ENCODE measurements around the gene DRD1.

Gene DRD1

GRCh38 chr5:175478384-175479124 is 34.6 kb upstream of the DRD1 start, which contains the start of gene SFXN1:
Gene SFXN1, plus strand, starts transcription at chr5:175478560. Its CDS starts 13,544 bp downstream, at chr5:175492104.
- H3K4me3 Mint-ChIP-seq = peak within 1 kb of the TSS; percentile 97
- peaks cover 2% of the 10 kb centered on the region for H3K36me3 Mint-ChIP-seq (ENCODE audit: insufficient read depth)
- no peaks in the 10 kb centered on the region for H3K9me3 Mint-ChIP-seq
- H3K27ac Mint-ChIP-seq (ENCODE audit: low read depth) = peak within 1 kb of the TSS; percentile 90
- peak; percentile 60 to 61 for DNase-seq (ENCODE audit: low spot score in 2 of 2)
- peaks cover 12% of the 10 kb centered on the region for H3K27me3 Mint-ChIP-seq
- peaks cover 55% of the 10 kb centered on the region for H3K4me1 Mint-ChIP-seq
- peak; percentile 58 for ATAC-seq (replicated peaks; ENCODE audit: extremely low read depth, poor library complexity, severe bottlenecking)

DNA sequence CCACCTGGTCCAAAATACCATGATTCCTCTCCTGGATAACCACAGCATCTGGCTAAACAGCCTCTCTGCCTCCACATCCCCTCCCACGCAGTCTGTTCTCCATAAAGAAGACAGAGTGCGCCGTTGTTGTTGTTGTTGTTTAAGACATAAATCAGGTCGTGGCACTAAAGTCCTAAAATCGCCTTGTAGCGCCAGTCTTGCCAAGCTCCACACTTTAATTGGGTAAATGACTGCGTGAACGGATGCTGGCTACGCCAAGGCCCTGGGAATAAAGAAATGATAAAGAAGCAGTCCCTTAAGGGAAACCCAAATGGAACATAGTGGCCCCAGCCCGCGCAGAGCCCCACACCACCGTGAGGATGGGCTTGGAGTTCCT is 34.0 kb upstream of the DRD1 start:
- peak overlapping the region; percentile 97 for H3K4me3 Mint-ChIP-seq

GRCh38 chr5:175477440-175477839 is 33.5 kb upstream of the DRD1 start:
- peaks cover 2% of the 10 kb centered on the region for H3K36me3 Mint-ChIP-seq (ENCODE audit: insufficient read depth)
- peaks cover 43% of the 10 kb centered on the region for H3K4me1 Mint-ChIP-seq
- no peak for ATAC-seq (replicated peaks; ENCODE audit: extremely low read depth, poor library complexity, severe bottlenecking)
- H3K27ac Mint-ChIP-seq (ENCODE audit: low read depth) = peak overlapping the region; percentile 86
- peaks cover 12% of the 10 kb centered on the region for H3K27me3 Mint-ChIP-seq
- peak overlapping the region; percentile 97 for H3K4me3 Mint-ChIP-seq
- no peaks in the 10 kb centered on the region for H3K9me3 Mint-ChIP-seq
- no peak for DNase-seq (ENCODE audit: low spot score in 2 of 2)

More for the DNA sequence above, 34.0 kb upstream of the DRD1 start:
- Mint-ChIP-seq H3K36me3 (ENCODE audit: insufficient read depth) (peaks cover 2% of the 10 kb centered on the region), H3K4me1 (peaks cover 49% of the 10 kb centered on the region), H3K27me3 (peaks cover 12% of the 10 kb centered on the region), H3K27ac (ENCODE audit: low read depth) (peak overlapping the region; percentile 86), H3K9me3 (no peaks in the 10 kb centered on the region)
- ATAC-seq (replicated peaks; ENCODE audit: extremely low read depth, poor library complexity, severe bottlenecking) = no peak
- no peak for DNase-seq (ENCODE audit: low spot score in 2 of 2)

- Mint-ChIP-seq H3K36me3 (ENCODE audit: insufficient read depth) (no peaks in the 10 kb centered on the region), H3K27ac (ENCODE audit: low read depth) (no peak overlapping the region), H3K27me3 (peaks cover 12% of the 10 kb centered on the region), H3K9me3 (no peaks in the 10 kb centered on the region), H3K4me3 (no peak overlapping the region), H3K4me1 (peaks cover 27% of the 10 kb centered on the region)
- ATAC-seq (replicated peaks; ENCODE audit: extremely low read depth, poor library complexity, severe bottlenecking) (no peak), DNase-seq (ENCODE audit: low spot score in 2 of 2) (no peak)
Observed at GRCh38 chr5:175475248-175475647, 31.3 kb upstream of the DRD1 start.

DNA sequence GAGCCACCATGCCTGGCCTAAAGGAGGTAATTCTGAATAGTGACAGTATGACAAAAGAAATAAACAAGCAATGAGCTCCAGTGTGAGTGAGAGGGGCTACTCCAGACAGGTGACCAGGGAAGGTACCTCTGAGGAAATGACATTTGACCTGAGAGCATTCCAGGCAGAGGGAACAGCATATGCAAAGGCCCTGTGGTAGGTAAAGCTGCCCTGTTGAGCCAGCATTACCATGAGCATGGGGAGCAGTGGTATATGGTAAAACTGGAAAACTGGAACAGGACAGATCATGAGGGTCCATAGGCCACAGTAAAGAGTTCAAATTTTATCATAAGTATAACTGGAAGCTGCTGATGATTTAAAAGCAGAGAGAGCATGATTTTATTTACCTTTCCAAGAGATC is 28.4 kb upstream of the DRD1 start:
- H3K4me3 Mint-ChIP-seq = no peak overlapping the region
- peaks cover 20% of the 10 kb centered on the region for H3K27me3 Mint-ChIP-seq
- no peaks in the 10 kb centered on the region for H3K36me3 Mint-ChIP-seq (ENCODE audit: insufficient read depth)
- ATAC-seq (replicated peaks; ENCODE audit: extremely low read depth, poor library complexity, severe bottlenecking) = no peak
- H3K9me3 Mint-ChIP-seq = no peaks in the 10 kb centered on the region
- H3K27ac Mint-ChIP-seq (ENCODE audit: low read depth) = no peak overlapping the region
- peaks cover 6% of the 10 kb centered on the region for H3K4me1 Mint-ChIP-seq
- DNase-seq (ENCODE audit: low spot score in 2 of 2) = no peak

- DNase-seq (ENCODE audit: low spot score in 2 of 2) (no peak), ATAC-seq (replicated peaks; ENCODE audit: extremely low read depth, poor library complexity, severe bottlenecking) (no peak)
- H3K4me1 Mint-ChIP-seq = peaks cover 6% of the 10 kb centered on the region
- peaks cover 20% of the 10 kb centered on the region for H3K27me3 Mint-ChIP-seq
- no peak overlapping the region for H3K27ac Mint-ChIP-seq (ENCODE audit: low read depth)
- H3K4me3 Mint-ChIP-seq = no peak overlapping the region
- H3K36me3 Mint-ChIP-seq (ENCODE audit: insufficient read depth) = no peaks in the 10 kb centered on the region
- no peaks in the 10 kb centered on the region for H3K9me3 Mint-ChIP-seq
Observed at GRCh38 chr5:175471628-175472027, 27.6 kb upstream of the DRD1 start.

GRCh38 chr5:175471196-175471595 is 27.2 kb upstream of the DRD1 start:
- no peak for DNase-seq (ENCODE audit: low spot score in 2 of 2)
- Mint-ChIP-seq H3K27ac (ENCODE audit: low read depth) (no peak overlapping the region), H3K4me1 (peaks cover 6% of the 10 kb centered on the region), H3K4me3 (no peak overlapping the region), H3K27me3 (peaks cover 20% of the 10 kb centered on the region), H3K36me3 (ENCODE audit: insufficient read depth) (no peaks in the 10 kb centered on the region), H3K9me3 (no peaks in the 10 kb centered on the region)
- ATAC-seq (replicated peaks; ENCODE audit: extremely low read depth, poor library complexity, severe bottlenecking) = no peak

DNA sequence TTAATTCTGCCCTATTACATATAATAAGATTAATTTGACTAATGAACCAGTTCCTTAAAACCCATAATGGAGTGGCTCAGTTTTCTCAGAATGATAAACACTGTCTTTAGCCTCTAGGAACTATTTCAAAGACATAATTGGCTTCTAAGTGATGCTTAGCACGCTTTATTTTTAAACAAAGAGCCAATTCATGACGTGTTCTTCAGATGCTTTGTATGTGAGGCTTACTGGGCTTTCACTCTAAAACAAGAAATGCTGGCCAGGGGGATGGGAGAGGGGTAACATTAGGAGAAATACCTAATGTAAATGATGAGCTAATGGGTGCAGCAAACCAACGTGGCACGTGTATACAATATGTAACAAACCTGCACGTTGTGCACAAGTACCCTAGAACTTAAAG is 26.8 kb upstream of the DRD1 start:
- DNase-seq (ENCODE audit: low spot score in 2 of 2) (no peak), ATAC-seq (replicated peaks; ENCODE audit: extremely low read depth, poor library complexity, severe bottlenecking) (no peak)
- Mint-ChIP-seq H3K27me3 (peaks cover 20% of the 10 kb centered on the region), H3K4me3 (no peak overlapping the region), H3K36me3 (ENCODE audit: insufficient read depth) (no peaks in the 10 kb centered on the region), H3K27ac (ENCODE audit: low read depth) (no peak overlapping the region), H3K4me1 (peaks cover 6% of the 10 kb centered on the region), H3K9me3 (no peaks in the 10 kb centered on the region)

DNA sequence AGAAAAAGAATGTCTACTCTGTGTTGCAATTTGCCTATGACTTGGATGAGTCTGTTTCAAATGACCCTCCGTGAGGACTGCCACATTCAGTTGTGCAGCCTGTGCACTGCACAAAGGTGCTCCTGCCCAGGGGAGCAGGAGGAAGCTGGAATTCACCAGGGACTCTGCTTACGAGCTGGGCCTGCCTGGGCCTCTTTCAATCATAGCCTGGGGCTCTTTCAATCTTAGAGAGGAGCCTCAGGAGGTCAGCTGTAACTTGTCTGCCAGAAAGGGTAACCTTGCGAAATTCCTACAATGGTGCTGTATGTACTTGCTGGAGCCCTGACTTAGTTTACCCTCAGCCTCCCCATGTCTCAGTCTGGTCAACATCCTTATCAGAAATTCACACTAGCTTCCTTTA is 25.9 kb upstream of the DRD1 start:
- ATAC-seq (replicated peaks; ENCODE audit: extremely low read depth, poor library complexity, severe bottlenecking) (no peak), DNase-seq (ENCODE audit: low spot score in 2 of 2) (no peak)
- Mint-ChIP-seq H3K27ac (ENCODE audit: low read depth) (no peak overlapping the region), H3K36me3 (ENCODE audit: insufficient read depth) (no peaks in the 10 kb centered on the region), H3K4me1 (peaks cover 9% of the 10 kb centered on the region), H3K9me3 (no peaks in the 10 kb centered on the region), H3K4me3 (no peak overlapping the region), H3K27me3 (peaks cover 18% of the 10 kb centered on the region)

- Mint-ChIP-seq H3K9me3 (no peaks in the 10 kb centered on the region), H3K4me3 (no peak overlapping the region), H3K4me1 (peaks cover 15% of the 10 kb centered on the region), H3K36me3 (ENCODE audit: insufficient read depth) (no peaks in the 10 kb centered on the region), H3K27me3 (peaks cover 8% of the 10 kb centered on the region), H3K27ac (ENCODE audit: low read depth) (no peak overlapping the region)
- DNase-seq (ENCODE audit: low spot score in 2 of 2) = no peak
- no peak for ATAC-seq (replicated peaks; ENCODE audit: extremely low read depth, poor library complexity, severe bottlenecking)
Observed at GRCh38 chr5:175468892-175469291, 24.9 kb upstream of the DRD1 start.

DNA sequence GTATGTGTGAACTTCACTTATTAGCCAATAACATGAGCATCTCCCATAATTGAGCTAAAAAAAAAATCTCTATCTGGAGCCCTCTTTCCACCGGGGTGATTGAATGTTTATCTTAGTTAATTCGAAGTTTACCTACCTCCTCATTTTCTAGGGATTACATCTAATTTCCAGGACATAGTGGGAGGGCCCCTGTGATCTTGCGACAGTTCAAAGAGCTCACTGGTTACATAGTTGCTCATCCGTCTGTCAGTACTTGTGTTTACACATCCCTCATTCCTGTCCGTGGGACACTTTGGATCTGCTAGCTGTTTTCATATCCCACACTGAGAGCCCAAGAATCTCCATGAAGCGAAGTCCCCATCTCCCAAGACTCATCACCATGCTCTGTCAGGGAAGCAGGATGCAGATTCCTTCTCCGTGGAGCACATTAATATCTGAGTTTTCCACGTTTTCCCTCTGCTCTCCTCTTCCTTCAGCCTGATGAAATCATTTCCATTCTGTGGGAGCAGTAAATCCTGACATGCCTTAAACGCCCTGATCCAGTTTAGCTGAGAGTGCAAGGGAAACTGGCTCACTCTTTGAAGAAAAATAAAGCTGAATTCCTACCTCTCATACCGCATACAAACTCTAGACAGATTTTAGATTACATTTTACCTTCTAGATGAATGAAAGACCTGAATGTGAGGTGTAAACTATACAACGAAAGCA is 24.2 kb upstream of the DRD1 start:
- H3K27me3 Mint-ChIP-seq = peaks cover 8% of the 10 kb centered on the region
- no peak overlapping the region for H3K4me3 Mint-ChIP-seq
- H3K4me1 Mint-ChIP-seq = peaks cover 15% of the 10 kb centered on the region
- DNase-seq (ENCODE audit: low spot score in 2 of 2) (no peak), ATAC-seq (replicated peaks; ENCODE audit: extremely low read depth, poor library complexity, severe bottlenecking) (no peak)
- no peaks in the 10 kb centered on the region for H3K36me3 Mint-ChIP-seq (ENCODE audit: insufficient read depth)
- no peaks in the 10 kb centered on the region for H3K9me3 Mint-ChIP-seq
- no peak overlapping the region for H3K27ac Mint-ChIP-seq (ENCODE audit: low read depth)

GRCh38 chr5:175466700-175467318 is 22.8 kb upstream of the DRD1 start:
- ATAC-seq (replicated peaks; ENCODE audit: extremely low read depth, poor library complexity, severe bottlenecking) = no peak
- Mint-ChIP-seq H3K27me3 (peaks cover 8% of the 10 kb centered on the region), H3K36me3 (ENCODE audit: insufficient read depth) (no peaks in the 10 kb centered on the region), H3K4me1 (peaks cover 15% of the 10 kb centered on the region), H3K4me3 (no peak overlapping the region), H3K9me3 (no peaks in the 10 kb centered on the region), H3K27ac (ENCODE audit: low read depth) (no peak overlapping the region)
- DNase-seq (ENCODE audit: low spot score in 2 of 2) = no peak

- no peak for DNase-seq (ENCODE audit: low spot score in 2 of 2)
- Mint-ChIP-seq H3K4me3 (no peak overlapping the region), H3K27me3 (peaks cover 8% of the 10 kb centered on the region), H3K27ac (ENCODE audit: low read depth) (no peak overlapping the region), H3K4me1 (peaks cover 9% of the 10 kb centered on the region), H3K36me3 (ENCODE audit: insufficient read depth) (no peaks in the 10 kb centered on the region), H3K9me3 (no peaks in the 10 kb centered on the region)
- ATAC-seq (replicated peaks; ENCODE audit: extremely low read depth, poor library complexity, severe bottlenecking) = no peak
Observed at GRCh38 chr5:175465282-175465681, 21.3 kb upstream of the DRD1 start.

Measured in central memory CD8-positive, alpha-beta T cell (primary cell).